RPMI8226 (cell line): ENCODE data around the gene SPIN2B.
"Not testable (repeated sequence)": the region's sequence is repeated elsewhere in the genome, so short reads cannot be mapped to it uniquely, and the experiment has no call there.

Source experiments
- DNase-seq: peaks from one replicate; pipeline ENCODE4 v3.0.0-alpha.2; 2015

Gene SPIN2B

DNA sequence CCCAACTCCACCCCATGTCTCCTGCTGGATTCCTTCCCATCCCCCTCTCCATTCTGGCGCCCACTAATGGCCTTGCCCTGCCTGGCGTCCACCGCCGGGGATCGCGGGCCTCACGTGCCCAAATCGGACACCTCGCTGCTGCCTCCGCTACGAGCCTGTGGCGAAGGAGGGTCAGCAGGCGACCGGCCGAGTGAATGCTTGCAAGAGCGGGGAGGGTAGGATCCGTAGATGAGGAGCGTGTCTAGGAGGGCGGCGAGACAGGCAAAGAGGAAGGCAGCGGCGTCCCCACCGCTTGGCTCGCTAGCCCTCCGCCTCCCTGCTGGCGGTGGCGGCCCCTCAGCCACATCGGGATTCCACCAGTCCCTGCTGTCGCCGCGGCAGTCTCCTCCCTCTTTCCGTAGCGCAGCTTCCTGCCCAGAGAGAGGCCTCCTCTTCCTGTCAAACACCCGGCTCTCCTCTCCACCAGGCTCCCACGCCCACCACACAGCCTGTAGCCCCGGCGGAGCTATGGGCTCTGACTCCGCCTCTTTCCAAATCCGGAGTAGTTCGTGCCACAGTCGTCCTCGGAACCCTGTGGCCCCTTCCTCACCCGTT lies at the start of gene SPIN2B:
Gene SPIN2B, minus strand, starts transcription at position 387 of the 594 bp plus-strand sequence.
- peak; percentile 84 for DNase-seq

DNA sequence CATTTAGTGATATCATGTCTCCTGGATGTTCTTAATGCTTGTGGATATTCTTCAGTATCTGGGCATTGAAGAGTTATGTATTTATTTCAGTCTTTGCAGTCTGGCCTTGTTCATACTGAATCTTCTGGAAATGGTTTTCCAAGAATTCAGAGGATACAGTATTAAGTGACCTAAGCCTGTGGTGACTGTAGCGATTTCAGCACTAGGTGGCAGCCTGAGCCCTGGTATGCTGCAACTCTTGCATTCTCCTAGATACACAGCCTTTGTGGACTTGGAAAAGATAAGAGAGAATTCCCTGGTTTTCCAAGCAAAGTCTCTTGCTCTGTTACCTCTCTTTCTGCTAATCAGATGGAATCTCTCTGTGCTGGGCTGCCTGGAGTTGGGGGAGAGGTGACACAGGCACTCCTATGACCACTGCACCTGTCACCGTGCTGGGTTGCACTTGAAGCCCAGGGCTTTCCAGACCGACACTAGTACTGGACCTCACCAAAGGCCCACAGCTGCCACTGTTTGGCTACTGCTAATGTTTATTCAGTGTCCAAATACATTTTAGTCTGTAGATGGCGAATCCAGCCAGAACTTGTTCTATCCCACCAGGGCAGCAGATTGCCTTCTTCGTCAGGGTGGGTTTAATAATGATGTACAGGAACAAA lies 35.2 kb upstream of the SPIN2B start:
- DNase-seq, result no peak

DNA sequence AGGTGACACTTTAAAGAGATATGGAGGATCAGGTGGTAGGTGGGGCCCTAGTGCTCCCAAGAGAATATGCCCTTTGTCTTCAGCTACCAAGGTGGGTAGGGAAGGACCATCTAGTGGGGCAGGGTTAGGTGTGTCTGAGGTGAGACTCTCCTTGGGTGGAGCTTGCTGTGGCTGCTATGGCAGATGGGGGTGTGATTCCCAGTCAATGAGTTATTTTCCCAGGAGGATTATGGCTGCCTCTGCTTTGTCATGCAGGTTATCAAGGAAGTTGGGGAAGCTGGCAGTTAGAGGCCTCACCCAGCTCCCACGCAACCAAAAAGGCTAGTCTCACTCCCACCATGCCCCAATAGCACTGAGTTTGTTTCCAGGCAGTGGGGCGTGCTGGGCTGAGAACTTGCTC lies 33.8 kb upstream of the SPIN2B start:
- no peak for DNase-seq

DNA sequence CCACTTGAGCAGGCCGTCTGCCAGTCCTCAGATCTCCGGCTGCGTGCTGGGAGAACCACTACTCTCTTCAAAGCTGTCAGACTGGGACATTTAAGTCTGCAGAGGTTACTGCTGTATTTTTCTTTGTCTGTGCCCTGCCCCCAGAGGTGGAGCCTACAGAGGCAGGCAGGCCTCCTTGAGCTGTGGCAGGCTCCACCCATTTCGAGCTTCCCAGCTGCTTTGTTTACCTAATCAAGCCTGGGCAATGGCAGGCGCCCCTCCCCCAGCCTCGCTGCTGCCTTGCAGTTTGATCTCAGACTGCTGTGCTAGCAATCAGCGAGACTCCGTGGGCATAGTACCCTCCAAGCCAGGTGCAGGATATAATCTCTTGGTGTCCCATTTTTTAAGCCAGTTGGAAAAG lies 30.9 kb upstream of the SPIN2B start:
- DNase-seq, result not testable (repeated sequence)

DNA sequence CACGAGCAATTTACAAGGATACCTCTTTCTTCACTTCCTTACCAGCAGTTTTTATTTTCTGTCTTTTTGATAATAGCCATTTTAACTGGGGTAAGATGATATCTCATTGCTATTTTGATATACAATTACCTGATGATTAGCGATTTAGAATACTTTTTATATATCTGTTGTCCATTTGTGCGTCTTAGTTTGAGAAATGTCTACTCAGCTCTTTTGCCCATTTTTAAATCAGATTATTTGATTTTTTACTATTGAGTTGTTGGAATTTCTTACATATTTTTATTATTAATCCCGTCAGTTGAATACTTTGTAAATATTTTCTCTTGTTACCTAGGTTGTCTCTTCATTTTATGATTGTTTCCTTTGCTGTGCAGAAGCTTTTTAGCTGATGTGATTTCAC lies 17.3 kb upstream of the SPIN2B start:
- DNase-seq, result no peak

DNA sequence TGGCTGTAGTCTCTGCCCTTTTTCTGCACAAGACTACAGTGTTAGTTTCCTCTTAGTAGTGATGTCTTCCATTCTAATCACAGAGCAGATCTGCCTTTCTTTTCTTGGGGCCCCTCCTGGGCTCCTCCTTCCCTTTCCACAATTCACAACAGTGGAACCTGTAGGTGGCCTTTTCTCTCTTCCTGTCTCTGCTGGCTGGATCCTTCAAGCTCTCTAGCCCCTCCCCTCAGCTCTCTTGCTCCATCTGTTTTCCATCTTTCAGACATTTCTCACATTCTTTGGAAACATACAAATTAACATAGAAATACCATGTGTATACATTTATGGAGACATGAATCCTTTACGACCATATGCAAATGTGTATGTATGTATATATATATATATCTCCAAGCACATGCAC lies 16.2 kb upstream of the SPIN2B start:
- no peak for DNase-seq

DNA sequence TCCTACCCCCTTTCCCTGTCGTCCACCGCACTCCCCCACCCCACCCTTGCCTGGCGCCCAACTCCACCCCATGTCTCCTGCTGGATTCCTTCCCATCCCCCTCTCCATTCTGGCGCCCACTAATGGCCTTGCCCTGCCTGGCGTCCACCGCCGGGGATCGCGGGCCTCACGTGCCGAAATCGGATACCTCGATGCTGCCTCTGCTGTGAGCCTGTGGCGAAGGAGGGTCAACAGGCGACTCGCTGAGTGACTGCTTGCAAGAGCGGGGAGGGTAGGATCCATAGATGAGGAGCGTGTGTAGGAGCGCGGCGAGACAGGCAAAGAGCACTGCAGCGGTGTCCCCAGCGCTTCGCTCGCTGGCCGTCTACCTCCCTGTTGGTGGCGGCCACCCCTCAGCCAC lies 15.7 kb upstream of the SPIN2B start, which contains the start of gene SPIN2A:
Gene SPIN2A, minus strand, starts transcription at position 325 of the 400 bp plus-strand sequence. CDS start 800 bp downstream, outside the sequence.
- not testable (repeated sequence) for DNase-seq

DNA sequence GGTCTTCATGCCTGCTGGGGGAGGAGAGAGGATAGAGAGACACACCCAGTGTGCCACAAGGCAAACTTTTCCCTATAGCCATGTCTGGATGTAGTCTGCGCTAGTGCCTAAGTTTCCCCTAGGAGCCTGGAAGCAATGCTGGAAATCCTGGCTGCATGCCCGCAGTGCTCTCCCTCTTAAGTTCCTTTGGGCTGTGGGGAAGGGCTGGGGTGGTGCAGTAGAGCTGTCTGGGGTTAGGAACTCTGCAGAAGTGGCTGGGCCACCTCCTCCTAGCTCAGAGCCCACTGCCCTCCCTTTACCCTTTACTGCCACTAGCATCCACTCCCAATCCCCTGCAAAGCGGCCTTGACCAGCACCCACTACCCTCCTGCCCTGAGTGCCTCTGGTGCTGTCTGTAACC lies 15.2 kb upstream of the SPIN2B start:
- DNase-seq, result not testable (repeated sequence)

DNA sequence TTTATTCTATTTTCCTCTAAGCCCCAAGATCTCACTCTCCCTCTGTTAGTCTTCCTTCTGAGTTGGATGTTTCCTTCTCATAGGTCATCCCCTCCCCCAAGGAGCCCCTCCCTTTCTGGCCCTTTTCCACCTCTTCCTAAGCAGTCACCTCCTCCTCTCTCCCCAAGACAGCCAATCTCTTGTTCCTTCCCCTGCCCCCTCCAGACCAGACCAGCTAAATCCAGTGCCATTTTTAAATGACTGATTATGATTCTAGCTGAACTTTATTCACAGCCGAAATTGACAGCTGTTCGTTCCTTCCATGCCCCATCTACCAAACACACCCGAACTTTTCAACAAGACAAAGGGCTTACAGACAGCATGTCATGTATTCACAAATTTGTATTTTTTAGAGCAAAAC lies 13.9 kb upstream of the SPIN2B start:
- no peak for DNase-seq

DNA sequence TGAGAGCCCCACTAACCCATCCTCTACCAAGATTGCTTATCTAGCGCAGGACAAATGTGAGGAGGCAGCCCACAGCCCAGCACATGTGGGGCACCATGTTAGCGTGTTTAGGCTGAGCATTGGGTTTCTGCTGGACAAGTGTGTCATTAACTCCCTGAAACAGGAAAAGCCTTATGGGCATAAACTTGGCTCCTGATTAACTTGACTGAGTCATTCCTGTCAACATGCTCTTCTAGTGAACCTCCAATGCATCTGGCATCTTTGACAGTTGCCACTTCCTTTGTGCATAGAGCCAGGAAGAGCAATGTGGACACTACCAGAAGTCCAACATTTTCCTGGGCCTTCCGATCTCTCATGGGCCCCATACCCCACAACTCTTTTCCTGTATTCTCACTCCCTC lies 13.4 kb upstream of the SPIN2B start:
- DNase-seq, result no peak

DNA sequence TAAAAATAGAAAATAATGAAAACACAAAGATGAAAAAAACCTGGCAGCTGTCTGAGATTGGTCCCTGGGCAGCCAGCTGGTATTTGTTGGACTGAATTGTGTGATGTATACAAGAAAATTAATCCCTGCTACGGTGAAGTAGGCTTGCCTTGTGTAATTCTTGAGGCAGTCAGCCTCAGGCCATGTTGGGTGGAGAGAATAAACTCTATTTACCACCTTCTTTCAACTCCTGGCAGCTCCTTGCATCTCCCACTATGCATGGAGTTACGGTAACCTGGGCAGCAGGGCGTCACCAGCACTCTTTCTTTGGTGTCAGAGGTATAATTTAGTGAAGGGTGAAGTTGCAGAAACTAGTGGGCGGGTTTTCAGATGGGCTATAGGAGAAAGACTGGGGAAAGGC lies 12.4 kb upstream of the SPIN2B start:
- no peak for DNase-seq

DNA sequence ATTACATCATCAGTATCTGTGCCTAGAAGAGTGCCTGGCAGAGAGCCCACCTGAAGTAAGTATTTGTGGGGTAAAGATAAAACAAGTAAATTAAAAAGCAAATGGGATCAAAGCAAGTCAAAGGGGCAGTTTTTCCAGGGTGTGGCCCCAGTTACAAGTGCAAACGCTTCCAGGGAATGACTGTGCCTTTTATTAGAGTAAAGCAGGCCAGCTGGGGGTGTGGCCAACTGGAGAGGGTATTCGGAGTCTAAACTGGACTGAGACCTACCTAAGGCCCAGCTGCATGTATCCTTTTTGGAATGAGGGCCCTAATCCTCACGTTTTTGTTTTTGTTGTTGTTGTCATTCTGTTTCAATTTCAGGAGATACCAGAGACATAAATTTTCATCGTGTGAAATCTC lies 11.9 kb upstream of the SPIN2B start:
- not testable (repeated sequence) for DNase-seq

DNA sequence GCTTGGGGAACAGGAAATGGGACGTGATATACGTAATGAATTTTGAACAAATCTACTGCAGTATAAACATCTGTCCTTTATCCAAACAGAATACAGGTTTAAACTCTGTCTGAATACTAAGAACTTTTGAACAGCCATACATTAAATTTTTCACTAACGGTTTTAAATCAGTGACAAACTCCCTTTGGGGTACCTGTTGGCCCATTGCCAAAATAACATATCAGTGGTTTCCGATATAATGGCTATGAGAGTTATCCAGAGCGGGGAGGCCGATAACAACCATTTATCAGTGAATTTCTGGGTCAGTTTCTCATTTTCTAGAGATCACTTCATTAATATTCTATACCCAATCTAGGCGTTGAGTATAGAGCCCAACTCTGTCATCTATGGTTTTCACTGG lies 10.7 kb upstream of the SPIN2B start:
- no peak for DNase-seq

DNA sequence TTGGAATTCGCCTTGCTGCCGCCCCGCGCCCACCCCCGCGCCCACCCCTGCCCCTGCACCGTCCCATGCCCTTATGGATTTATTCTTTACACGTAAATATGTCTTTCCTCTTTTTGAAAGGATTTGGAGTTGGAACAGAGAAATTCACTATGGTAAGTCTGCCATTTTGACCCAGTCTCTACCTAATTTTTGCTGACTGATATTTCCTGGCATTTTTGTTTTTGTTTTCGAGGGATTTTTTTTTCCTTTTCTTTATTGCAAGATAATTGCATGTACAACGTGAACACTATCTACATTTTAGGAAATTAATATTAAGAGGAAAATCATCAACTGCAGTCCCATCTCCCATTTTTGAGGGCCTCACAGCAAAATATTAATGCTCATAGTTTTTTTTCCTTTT lies 468 bp upstream of the SPIN2B start:
- no peak for DNase-seq

DNA sequence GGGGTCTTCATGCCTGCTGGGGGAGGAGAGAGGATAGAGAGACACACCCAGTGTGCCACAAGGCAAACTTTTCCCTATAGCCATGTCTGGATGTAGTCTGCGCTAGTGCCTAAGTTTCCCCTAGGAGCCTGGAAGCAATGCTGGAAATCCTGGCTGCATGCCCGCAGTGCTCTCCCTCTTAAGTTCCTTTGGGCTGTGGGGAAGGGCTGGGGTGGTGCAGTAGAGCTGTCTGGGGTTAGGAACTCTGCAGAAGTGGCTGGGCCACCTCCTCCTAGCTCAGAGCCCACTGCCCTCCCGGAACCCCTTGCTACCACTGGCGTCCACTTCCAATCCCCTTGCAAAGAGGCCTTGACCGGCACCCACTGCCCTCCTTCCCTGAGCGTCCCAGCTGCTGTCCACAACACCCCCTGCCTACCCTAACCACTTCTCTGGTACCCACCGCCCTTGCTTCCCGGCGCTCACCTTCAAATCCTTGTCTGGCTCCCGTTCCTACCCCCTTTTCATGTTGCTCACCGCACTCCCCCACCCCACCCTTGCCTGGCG lies 658 bp downstream of the SPIN2B start:
- DNase-seq, result not testable (repeated sequence)

DNA sequence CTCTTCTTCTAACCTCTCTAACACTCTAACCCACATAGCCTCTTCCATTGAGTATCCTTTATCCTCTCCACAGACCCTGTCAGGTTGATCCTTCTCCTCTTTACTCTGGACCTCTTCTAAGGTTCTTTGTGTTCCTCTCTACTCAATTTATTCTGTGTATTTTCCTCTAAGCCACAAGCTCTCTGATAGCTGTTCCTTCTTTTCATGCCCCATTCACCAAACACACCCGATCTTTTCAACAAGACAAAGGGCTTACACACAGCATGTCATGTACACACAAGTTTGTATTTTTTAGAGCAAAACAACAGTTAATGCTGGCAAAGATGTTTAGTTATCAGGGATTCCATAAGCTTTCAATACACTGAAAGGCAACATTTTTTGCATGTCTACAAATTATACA lies 1.9 kb downstream of the SPIN2B start:
- DNase-seq, result no peak

DNA sequence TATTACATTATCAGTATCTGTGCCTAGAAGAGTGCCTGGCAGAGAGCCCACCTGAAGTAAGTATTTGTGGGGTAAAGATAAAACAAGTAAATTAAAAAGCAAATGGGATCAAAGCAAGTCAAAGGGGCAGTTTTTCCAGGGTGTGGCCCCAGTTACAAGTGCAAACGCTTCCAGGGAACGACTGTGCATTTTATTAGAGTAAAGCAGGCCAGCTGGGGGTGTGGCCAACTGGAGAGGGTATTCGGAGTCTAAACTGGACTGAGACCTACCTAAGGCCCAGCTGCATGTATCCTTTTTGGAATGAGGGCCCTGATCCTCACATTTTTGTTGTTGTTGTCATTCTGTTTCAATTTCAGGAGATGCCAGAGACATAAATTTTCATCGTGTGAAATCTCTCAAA lies 3.8 kb downstream of the SPIN2B start:
- DNase-seq, result not testable (repeated sequence)

DNA sequence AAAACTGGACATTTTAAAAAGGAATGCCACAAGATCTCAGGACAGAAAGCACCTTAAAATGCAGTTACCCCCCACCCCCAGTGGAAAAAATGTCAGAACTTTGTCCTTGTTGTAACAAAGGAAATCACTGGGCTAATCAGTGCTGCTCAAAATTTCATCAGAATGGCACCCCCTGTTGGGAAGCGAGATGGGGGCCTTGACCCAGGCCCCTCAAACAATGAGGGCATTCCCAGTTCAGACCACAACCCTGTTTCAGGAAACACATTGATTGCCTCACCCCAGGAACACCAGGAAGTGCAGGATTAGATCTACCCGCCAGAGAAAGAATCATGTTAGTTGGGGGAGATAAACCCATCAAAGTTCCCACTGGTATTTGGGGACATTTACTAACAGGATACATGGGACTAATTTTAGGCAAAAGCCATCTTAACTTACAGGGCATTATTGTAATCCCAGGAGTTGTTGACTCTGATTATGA lies 16.4 kb downstream of the SPIN2B start:
- no peak for DNase-seq

DNA sequence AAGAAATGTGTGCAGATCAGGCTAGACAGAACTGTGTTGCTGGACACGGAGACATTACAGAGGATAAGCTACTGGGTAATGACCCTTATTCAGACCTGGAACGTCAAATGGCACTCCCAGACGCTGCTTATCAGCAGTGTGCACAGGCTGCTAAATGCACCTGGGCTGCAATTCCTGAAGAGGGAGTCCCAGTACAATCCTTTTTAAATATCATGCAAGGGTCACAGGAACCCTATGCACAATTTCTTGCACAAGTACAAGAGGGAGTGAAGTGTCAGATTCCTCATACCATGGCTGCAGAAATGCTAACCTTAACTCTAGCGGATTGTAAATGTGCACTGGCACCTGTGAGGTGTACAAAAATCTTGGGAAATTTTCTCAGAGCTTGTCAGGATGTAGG lies 16.9 kb downstream of the SPIN2B start:
- no peak for DNase-seq

DNA sequence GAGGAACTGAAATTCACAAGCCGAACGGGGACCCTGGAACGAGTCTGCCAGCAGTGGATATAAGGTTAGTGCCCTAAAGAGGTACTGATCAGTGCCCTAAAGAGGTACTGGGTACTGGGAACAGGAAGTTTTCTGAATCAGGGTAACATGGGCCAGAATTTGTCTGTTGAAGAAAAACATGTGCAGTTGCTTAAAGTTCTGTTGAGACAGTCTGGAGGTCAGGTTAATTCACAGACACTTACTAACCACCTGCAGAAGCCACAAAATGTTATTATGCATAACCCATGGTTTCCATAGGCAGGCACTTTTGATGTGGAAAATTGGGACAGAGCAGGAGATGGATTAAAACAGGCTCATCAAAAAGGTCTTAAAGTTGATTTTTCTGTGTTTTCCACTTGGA lies 17.9 kb downstream of the SPIN2B start:
- no peak for DNase-seq

DNA sequence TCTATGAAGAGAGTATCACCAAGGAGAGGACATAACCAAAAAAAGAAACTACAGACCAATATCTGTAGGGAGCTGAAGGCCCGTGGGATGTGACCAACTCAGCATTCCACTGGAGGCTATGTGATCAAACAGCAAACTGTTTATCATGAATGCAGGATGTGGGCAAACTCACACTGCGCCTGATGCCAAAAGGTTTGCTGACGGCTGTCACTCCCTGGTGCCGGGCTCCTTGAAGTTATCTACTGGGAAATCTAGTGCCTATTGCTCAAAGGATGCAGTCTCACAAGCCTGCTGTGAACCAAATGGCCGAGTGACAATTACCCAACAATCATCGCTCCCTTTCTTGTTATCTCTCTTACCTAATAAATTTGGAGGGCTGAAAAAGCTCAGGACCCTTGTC lies 18.4 kb downstream of the SPIN2B start:
- not testable (repeated sequence) for DNase-seq

DNA sequence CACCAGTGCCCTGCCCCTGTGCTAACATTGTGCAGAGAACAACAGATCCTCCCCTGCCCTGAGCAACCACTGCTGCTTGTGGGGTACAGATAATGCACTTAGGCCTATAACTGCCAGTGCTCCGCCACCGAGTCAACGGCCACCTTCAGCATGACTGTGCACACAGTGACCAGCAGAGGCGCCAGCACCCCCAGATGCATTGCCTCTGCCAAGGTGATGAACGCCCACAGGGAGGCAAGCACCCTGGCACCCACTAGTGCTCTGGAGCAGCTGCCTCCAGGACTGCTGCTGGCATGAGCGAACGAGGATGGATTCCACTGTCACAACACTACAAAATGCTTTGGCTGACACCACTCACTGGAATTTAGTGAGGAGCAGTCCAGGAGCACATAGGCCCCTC lies 38.2 kb downstream of the SPIN2B start:
- DNase-seq, result no peak

DNA sequence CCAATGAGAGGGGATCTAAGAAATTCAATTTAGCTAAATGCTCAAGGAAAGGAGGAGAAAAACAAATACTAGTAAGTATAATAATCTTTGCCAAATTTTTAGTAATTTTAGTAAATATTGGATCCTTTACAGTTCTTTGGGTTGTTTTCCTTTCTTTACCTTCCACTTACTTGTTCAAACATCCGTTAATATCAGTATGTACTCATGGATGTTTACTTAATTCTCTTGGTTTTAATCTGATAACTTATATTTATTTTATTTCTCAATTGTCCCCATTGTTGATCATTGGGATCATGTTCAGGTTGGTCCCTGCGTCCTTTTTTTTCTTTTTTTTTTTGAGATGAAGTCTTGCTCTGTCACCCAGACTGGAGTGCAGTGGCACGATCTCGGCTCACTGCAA lies 46.9 kb downstream of the SPIN2B start:
- DNase-seq, result no peak

DNA sequence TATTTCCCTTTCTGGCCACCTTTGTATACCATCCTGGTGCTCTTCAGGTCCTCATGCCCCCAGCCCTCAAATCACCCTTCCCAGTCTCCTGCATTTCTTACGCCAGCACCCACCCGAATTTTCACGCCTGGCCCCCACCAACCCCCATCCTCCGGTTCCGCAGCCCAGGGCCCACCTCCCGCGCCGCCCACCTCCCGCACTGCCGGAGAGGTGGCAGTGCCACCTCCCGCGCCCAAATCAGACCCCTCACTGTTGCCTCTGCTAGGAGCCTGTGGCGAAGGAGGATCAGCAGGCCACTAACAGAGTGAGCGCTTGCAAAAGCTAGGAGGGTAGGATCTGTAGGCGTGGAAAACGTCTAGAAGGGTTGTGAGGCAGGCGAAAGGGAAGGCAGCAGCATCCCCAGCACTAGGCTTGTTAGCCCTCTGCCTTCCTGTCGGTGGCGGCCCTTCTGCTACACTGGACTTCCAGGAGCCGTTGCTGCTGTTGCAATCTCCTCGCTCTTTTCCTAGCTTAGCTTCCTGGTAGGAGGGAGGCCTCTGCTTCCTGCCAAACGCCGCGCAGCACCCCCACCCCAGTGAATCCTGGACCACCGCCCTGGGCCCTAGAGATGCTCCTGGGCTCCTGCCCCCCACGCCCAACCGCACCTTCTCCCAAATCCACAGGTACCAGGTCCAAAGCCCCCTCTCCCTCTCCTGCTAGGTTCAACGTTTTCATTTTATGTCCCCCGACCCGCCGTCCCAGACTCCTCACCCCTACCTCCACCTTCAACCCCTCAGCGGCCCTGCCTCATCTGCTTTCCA lies 51.0 kb downstream of the SPIN2B start:
- no peak for DNase-seq
